Activated CD8-positive, alpha-beta memory T cell treated with anti-CD3 and anti-CD28 coated beads, Interleukin-2, amount 50 U/mL, for 48 hours (primary cell): ENCODE data around the gene DPH6.

Experiments
- DNase-seq: peaks from one replicate; pipeline ENCODE4 v3.0.0-alpha.2; 2020

Gene DPH6

DNA sequence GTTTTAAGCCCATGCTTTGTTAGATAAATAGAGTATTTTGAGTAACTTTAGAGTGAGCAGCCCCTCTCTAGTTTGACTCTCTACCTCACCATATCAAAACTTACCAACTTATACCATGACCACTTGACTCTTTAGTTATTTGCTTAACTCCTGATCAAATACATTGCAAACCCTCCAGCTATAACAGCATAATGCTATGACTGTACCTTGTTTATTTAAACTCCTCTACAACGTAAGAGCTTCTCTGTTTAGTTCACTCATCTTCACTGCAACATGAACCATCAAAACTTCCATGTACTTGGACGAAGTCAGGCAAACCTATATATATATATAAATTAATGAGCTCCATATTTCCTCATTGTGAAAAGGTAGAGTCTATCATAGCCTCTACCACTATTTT is 218.2 kb downstream of the DPH6 start:
- no peak for DNase-seq

DNA sequence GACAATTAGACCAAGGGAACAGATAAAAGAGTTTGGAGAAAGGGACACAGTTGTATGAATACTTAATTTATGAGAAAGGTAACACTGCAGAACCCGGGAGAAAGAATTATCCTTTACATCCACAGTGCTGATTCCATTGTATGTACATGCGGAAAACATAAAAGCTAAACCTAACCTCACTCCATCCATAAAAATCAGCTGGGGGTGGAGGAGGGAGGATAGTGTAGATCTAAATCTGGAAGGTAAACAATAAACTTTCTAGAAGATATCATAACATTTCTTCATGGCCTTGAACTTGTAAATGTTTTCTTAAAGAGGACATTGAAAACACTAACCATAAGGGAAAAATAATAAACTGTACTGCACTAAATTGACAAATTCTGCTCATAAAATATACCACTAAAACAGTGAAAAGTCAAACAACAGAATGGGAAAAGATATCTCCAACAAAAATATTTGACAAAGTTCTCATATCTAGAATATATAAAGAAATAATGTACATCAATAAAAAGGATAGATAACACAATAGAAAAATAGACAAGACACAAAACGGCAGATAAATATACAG is 220.5 kb downstream of the DPH6 start:
- DNase-seq = no peak

GRCh38 chr15:35323141-35323540 is 222.8 kb downstream of the DPH6 start:
- DNase-seq = no peak

DNA sequence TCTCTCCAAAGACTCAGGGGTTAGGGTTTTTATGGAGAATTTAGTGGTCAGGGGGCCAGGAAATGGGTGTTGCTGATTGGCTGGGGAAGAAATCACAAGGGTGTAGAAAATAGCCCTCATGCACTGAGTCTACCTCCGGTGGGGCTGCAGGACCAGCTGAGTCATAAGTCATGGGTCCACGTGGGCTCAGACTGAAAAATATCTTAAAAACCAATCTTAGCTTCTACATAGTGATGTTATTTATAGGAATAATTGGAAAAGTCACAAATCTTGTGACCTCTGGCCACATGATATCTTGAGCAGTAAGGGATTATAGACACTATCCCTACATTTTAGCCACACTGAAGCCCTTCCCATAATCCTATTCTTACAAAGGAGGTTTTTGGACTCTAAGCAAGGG is 224.0 kb downstream of the DPH6 start:
- DNase-seq = no peak

DNA sequence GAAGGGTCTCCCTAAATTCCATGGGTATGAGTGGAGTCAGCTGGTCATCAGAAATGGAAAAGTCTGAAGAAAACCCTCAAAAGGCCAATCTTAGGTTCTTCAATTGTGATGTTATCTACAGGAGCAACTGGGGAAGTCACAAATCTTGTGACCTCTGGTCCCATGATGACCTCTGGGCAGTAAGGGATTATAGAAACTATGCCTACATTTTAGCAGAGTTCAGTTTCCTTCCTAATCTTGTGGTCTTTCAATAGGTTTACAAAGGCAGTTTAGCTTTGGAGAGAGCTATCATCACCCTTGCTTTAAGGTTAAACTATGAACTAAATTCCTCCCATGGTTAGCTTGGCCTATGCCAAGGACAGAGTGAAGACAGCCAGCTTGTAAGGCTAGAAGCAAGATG is 225.1 kb downstream of the DPH6 start:
- no peak for DNase-seq
